CD4-positive, alpha-beta T cell treated with Interleukin-17A for 1 hour (primary cell): ENCODE measurements around the gene GLRX2.

Experiments
- DNase-seq: peaks from one replicate; pipeline ENCODE4 v3.0.0-alpha.2; 2020

The GLRX2 gene

GRCh38 chr1:193111641-193112090 is 6.5 kb upstream of the GLRX2 start:
- DNase-seq: no peak

- no peak for DNase-seq
These were observed 5.7 kb upstream of the GLRX2 start for GRCh38 chr1:193110864-193111263.

- DNase-seq: no peak
These were observed 5.0 kb upstream of the GLRX2 start for GRCh38 chr1:193110246-193110645.

- DNase-seq: no peak
These were observed 4.4 kb upstream of the GLRX2 start for GRCh38 chr1:193109619-193110018.

GRCh38 chr1:193108471-193108870 is 3.3 kb upstream of the GLRX2 start:
- DNase-seq: no peak

GRCh38 chr1:193105821-193106177 is 585 bp upstream of the GLRX2 start:
- no peak for DNase-seq

DNA sequence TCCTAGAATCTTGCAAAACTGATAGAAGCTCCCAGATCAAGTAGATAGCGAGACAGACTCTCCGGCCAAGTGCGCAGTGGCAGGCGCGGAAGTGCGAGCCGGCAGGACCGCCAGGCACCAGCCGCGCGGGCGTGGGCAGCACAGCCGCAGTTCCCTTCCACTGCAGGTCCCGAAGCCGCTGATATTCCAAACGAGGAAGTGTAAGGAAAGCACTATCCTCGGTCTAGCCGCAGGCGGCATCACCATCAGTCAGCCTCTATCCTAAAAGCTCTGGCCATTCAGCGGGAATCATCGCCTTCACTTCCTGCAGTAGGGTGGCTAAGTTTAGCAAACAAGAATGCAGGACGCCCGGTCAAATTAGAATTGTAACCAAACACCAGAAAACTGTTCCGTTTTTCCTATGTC is 710 bp downstream of the GLRX2 start:
- peak; percentile 19 for DNase-seq

DNA sequence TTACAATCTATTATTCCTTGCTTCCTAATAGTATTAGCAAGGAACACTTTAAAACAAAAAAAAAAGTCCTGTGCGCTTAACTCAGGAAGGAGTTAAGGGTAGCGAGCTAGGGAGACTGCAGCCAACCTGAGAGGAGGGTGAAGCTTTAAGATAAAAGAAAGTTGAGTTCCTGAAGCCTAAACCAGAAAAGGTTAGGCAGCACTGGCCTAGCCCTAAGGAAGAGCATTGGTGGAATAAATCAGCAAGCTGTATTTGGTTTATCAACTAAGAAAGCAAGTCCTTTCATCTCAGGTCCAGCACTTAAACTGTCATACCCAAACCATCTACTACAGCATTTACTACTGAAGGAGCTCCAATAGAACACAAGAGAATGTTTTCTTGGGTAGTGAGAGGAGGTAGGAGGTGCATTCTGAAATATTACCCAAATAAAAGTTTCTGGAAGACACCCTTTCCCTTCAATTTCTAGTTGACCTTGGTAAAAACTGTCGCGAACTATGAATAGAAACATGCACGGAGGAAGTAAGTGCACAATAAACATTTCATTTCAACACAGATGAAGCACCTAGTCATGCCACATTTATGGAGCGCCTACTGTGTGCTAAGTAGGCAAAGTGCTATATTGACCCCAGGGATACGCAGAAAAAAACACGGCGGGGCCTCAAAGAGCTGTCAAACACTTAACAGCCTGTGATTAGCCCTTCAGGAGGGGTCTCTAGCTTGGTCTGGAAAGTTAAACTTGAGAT is 1.3 kb downstream of the GLRX2 start:
- DNase-seq: no peak

- DNase-seq: no peak
These were observed 2.6 kb downstream of the GLRX2 start for GRCh38 chr1:193102662-193103061.

- DNase-seq: no peak
These were observed 11.1 kb downstream of the GLRX2 start for GRCh38 chr1:193094112-193094511.

DNA sequence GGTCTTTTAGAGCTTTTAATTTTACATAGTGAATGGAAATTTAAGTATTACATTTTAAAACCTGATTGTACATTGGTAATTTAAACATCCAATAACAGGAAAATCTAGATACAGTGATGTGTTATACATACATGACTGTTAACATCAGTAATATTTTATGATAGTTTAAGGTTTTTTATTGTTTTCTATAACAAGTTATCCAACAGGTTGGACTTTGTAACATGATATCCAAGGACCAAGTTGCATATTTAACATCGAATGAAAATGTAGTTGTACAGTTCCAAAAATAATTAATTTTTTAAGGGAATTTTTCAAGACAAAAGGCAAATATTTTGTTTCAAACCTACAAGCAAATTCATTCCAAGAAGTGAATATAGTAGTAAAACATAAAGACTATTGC is 14.3 kb downstream of the GLRX2 start:
- no peak for DNase-seq

DNA sequence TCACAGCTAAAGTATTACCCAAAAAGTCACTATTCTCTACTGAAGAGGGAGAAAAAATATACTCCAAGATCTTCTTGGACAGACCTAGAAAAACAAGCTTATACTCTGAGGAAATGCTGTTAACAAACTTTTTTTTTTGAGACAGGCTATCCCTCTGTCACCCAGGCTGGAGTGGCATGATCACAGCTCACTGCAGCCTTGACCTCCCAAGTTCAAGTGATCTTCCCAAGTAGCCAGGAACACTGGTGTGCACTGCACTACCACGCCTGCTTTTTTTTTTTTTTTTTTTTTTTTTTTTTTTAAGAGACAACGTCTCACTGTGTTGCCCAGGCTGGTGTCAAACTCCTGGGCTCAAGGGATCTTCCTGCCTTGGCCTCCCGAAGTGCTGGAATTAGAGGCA is 17.3 kb downstream of the GLRX2 start:
- DNase-seq: no peak

- no peak for DNase-seq
These were observed 18.9 kb downstream of the GLRX2 start for GRCh38 chr1:193086342-193086741.

DNA sequence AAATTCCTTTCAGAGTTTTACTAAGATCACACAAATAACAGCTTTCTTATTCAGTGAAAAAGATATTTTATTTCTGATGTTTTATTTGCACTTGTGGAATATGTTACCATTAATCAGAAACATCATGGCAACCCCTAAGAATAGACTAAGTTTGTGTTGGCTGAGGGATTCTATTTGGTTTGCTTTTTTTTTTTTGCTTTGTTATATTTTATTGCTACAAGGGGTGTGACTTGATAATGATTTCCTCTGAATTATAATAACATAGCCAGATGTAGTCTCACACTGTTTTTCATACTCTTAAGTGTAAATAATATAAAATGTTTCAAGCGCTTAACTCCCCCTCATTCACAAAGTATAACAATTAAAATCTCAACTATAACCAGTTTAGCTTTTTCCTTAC is 20.0 kb downstream of the GLRX2 start:
- no peak for DNase-seq

DNA sequence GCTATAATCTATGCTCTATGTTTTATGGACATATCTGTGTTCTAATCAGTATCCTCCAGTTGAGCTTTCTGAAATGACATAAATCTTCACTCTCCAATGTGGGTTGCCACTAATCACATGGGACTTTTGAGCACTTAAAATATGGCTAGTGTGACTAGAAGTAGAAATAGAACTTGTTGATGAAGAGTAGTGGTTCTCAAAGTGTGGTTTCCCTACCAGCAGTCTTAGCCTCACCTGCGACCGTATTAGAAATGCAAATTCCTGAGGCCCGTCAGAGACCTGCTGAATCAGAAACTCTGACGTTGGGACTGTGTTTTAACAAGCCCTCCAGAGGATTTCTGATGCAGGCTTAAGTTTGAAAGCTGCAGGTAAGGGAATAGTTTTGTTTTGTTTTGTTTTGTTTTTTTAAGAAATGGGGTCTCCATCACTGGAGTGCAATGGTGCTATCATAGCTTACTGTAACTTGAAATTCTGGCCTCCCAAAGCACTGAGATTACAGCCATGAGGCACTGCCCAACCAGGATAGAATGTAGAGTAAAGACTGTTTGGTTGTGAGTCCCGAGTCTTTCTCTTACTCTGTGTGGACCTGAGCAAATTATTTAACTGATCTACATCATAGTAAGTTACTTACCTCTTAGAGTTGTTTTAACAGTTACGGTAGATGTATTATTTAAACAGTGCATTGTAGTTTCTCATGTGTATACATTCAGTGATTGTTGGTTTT is 21.7 kb downstream of the GLRX2 start:
- DNase-seq: no peak

DNA sequence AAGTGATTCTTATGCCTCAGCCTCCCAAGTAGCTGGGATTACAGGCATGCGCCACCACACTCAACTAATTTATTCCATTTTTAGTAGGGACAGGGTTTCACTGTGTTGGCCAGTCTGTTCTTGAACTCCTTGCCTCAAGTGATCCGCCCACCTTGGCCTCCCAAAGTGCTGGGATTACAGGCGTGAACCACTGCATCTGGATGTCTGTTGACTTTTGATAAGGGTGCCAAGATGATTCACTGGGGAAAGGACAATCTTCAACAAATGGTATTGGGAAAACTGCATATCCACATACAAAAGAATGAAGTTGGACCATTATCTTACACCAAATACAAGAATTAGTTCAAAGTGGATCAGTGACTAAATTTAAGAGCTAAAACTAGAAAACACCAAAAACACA is 26.0 kb downstream of the GLRX2 start:
- DNase-seq: no peak

DNA sequence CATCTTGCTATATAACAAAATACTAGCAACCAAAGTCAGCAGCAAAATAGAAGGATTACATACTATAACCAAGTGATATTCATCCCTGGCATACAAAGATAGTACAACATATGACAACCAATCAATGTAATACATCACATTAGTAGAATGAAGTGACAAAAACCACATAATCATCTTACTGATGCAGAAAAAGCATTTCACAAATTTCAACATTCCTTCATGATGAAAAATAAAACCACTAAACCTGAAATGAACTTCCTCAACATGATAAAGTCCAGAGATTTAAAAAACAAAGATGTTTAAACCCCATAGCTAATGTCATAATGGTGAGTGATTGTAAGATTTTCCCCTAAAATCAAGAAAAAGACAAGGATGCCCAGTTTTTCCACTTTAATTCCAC is 27.2 kb downstream of the GLRX2 start:
- DNase-seq: no peak

DNA sequence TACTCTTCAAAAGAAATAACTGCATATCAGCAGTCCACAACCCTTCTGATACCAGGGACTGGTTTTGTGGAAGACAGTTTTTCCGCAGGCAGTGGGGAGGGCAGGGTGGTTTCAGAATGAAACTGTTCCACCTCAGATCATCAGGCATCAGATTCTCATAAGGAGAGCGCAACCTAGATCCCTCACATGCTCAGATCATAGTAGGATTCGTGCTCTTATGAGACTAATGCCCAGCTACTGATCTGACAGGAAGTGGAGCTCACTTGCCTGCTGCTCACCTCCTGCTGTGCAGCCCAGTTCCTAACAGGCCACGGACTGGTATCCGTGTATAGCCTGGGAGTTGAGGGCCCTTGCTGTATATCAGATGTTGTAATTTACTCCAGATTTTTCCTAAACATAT is 34.3 kb downstream of the GLRX2 start:
- peak; percentile 27 for DNase-seq

DNA sequence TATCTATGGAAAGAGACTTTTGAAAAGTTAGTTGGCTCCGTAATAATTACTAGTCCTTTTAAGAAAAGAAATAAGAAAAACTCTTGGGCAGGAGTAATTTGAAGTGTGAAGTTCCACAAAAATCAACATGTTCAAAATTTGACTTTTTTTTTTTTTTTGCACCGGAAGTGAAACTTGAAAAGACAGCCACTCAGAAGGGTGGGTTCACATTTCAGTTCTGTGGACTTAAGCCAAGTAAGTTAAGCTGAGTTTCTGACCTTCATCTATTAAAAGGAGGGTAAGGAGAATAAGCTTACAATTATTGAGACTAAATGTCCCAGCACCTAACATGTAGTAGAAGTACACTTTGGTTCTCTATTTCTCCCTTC is 34.8 kb downstream of the GLRX2 start:
- DNase-seq: peak; percentile 16

DNA sequence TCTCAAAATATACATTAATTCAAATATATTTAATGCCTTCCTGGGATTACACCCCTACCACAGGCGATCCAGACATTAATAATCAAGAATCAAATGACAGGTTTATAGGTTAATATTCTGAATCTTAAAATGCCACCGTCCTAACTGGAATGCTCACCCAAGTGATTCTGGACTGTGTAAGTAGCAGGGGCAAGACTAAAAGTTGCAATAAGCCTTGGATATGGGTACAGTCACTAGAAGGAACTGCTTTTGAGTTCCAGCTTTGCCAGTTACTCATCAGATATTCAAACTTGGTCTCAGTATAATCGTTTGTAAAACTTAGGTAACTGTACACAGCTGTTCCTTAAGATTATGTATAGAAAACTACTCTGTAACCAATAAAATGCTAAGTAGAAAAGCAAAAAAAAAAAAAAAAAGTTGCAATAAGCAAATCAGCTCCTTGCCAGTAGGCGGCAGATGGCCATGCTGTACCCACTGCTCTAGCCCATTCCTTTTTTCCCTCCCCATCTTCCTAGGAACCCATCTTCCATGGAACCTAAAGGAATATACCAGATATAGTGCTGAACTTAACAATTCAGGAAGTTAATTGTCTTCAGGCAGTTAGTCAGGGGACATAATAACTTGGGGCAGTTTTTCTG is 35.3 kb downstream of the GLRX2 start:
- DNase-seq: peak; percentile 23

- no peak for DNase-seq
These were observed 37.2 kb downstream of the GLRX2 start for GRCh38 chr1:193068013-193068412.

DNA sequence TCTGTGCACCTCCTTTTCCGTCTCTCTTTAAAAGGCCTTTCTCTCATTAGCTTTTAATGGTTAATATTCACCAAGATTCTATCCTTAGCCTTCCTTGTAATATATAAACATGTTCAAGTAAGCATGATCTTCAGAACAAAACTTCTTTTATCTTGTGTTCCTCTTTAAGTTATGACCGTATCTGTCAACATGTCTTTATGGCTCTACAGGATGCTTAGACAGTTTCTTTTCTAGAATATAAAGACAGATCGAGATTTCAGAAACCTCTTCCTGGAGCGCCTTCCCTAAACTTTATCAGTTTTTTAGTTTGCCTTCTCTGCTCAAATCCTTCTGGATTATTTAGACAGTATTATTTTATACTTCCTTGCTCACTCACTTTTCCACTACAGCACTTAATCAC is 38.6 kb downstream of the GLRX2 start:
- no peak for DNase-seq

- no peak for DNase-seq
These were observed 39.3 kb downstream of the GLRX2 start for GRCh38 chr1:193065954-193066353.
